HEK293T (cell line): ENCODE measurements around the gene HS3ST3A1.

Experiments used
- BHLHE40 ChIP-seq: fragments of 450-650 bp; IDR thresholded peaks from 2 replicates; pipeline ENCODE4 v1.6.1; 2016; ENCODE audit warnings: mild to moderate bottlenecking, moderate library complexity, borderline replicate concordance
- ELF4 ChIP-seq: fragments of 450-650 bp; IDR thresholded peaks from 2 replicates; pipeline ENCODE4 v1.6.1; 2017; ENCODE audit warnings: antibody characterized with exemption
- FOXA1 ChIP-seq: fragments of 450-650 bp; IDR thresholded peaks from 2 replicates; pipeline ENCODE4 v1.6.1; 2016; ENCODE audit warnings: mild to moderate bottlenecking
- FOXK2 ChIP-seq: fragments of 450-650 bp; IDR thresholded peaks from 2 replicates; pipeline ENCODE4 v1.6.1; 2016; ENCODE audit warnings: mild to moderate bottlenecking
- FOXM1 ChIP-seq: fragments of 450-650 bp; IDR thresholded peaks from 2 replicates; pipeline ENCODE4 v1.6.1; 2017; ENCODE audit warnings: mild to moderate bottlenecking, borderline replicate concordance
- HDGF ChIP-seq: fragments of 450-650 bp; IDR thresholded peaks from 2 replicates; pipeline ENCODE4 v1.6.1; 2017; ENCODE audit warnings: antibody characterized with exemption, borderline replicate concordance
- L3MBTL2 ChIP-seq: fragments of 450-650 bp; conservative IDR thresholded peaks from 2 replicates; pipeline ENCODE4 v1.6.1; 2016; ENCODE audit warnings: mild to moderate bottlenecking
- LEF1 ChIP-seq: fragments of 450-650 bp; IDR thresholded peaks from 2 replicates; pipeline ENCODE4 v1.6.1; 2017; ENCODE audit warnings: mild to moderate bottlenecking, borderline replicate concordance
- NFRKB ChIP-seq: fragments of 450-650 bp; IDR thresholded peaks from 2 replicates; pipeline ENCODE4 v1.6.1; 2016; ENCODE audit warnings: mild to moderate bottlenecking, moderate library complexity
- PKNOX1 ChIP-seq: fragments of 450-650 bp; IDR thresholded peaks from 2 replicates; pipeline ENCODE4 v1.6.1; 2016
- SP1 ChIP-seq: fragments of 450-650 bp; IDR thresholded peaks from 2 replicates; pipeline ENCODE4 v1.6.1; 2017
- SUZ12 ChIP-seq: fragments of 450-650 bp; IDR thresholded peaks from 2 replicates; pipeline ENCODE4 v1.6.1; 2016; ENCODE audit warnings: mild to moderate bottlenecking
- TARDBP ChIP-seq: fragments of 450-650 bp; IDR thresholded peaks from 2 replicates; pipeline ENCODE4 v1.6.1; 2016
- ZNF384 ChIP-seq: fragments of 450-650 bp; IDR thresholded peaks from 2 replicates; pipeline ENCODE4 v1.6.1; 2016

- TF ChIP-seq BHLHE40 (no peak), SP1 (no peak), HDGF (no peak), FOXM1 (no peak), ELF4 (no peak), NFRKB (no peak), FOXK2 (no peak), TARDBP (no peak), FOXA1 (no peak), PKNOX1 (no peak), SUZ12 (no peak), ZNF384 (no peak), LEF1 (no peak), L3MBTL2 (no peak)
Measured at GRCh38 chr17:13597723-13598347, 3.9 kb downstream of the HS3ST3A1 start.
